NCI-H748 treated with DMSO at 0.1 percent for 48 hours (cell line): ENCODE results near the gene GHRL.

Experiments
- DNase-seq: peaks from one replicate; lab custom pipeline; 2025; lab: John Stamatoyannopoulos, UW

Gene GHRL

DNA sequence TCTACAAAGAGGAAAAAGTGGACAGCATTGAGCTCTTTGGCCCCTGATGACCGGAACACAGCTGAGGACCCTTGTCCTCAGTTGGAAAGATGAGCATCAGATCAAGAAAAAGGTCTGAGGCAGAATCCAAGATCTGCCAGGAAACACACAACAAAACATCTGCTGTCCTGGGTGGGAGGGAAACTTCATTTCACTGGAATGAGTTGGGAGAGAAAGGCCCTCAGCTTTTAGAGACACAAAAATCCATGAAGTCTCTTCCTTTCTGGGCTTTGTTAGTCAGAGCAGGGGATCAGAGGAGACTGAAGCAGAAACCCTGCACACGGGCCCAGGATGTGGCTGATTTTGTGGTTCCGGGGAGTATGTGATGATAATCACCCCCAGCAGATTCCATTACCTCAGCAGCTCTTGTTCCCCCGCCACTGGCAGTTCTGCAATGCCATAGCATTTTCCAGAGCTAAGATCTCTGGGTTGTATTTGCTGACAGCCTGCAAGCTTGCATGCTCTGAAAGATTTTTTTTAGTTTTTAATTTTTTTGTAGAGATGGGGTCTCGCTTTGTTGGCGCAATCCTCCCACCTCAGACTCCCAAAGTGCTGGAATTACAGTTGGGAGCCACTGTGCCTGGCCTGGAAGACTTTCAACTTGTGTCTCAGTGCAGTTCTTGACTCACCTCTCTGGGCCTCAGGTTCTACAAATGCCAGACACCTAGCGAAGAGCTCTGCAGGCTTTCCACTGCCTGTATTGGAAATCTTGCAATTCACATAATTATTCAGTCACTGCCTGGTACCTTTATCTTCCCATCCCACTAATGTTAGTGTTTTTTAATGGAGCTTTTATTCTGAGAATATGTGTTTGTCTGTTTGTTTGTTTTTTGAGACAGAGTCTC, 50.3 kb downstream of the GHRL start:
- no peak for DNase-seq

DNA sequence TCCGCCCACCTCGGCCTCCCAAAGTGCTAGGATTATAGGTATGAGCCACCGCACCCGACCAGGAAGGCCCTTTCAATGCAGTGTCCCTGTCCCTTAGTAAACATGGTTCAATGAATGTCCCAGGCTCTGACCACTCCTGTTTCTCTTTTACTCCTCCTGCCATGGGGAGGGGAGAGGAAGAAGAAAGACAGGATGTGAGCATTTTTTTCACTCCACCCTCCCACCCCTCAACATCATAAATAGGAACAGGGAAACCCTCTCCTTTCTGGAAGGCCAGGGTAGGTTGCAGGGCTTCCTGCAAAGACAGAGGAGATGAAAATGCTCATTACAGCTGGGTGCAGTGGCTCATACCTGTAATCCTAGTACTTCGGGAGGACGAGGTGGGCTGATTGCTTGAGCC, 51.9 kb downstream of the GHRL start:
- no peak for DNase-seq

GRCh38 chr3:10238345-10239183, 54.2 kb downstream of the GHRL start:
- DNase-seq, result no peak
